Activated CD8-positive, alpha-beta T cell treated with anti-CD3 and anti-CD28 coated beads for 36 hours (primary cell): ENCODE measurements around the gene HSFX4. TPM values are rescaled to one million over a fixed set of nuclear protein-coding genes. Genes with fewer than 3 reads are reported as not detected.

ENCODE experiments used
- ATAC-seq: fragments of 200-7000 bp; cut with Tn5 transposase; one replicate; pipeline ENCODE4 v1.10.0; 2021; ENCODE audit warnings: mild to moderate bottlenecking, moderate library complexity
- CTCF ChIA-PET: fragments of 350-600 bp; sonication (Branson Sonifier 250); formaldehyde crosslinking; loops from one replicate; lab custom pipeline; 2021; ENCODE audit warnings: antibody characterized with exemption; lab: Charles Lee
- POLR2A ChIA-PET: fragments of 350-600 bp; sonication (Branson Sonifier 250); formaldehyde crosslinking; loops from one replicate; lab custom pipeline; 2021; ENCODE audit warnings: antibody characterized with exemption; lab: Charles Lee
- DNase-seq: peaks from one replicate; pipeline ENCODE4 v3.0.0-alpha.2; 2020
- H3K27ac Mint-ChIP-seq: one replicate; pipeline ENCODE4 v1.8.0; 2021; ENCODE audit warnings: mild to moderate bottlenecking, mixed read lengths
- H3K27me3 Mint-ChIP-seq: one replicate; pipeline ENCODE4 v1.8.0; 2021; ENCODE audit warnings: mixed read lengths
- H3K36me3 Mint-ChIP-seq: one replicate; pipeline ENCODE4 v1.8.0; 2021; ENCODE audit warnings: low read depth, mixed read lengths
- H3K4me1 Mint-ChIP-seq: one replicate; pipeline ENCODE4 v1.8.0; 2021; ENCODE audit warnings: low read depth, mixed read lengths
- H3K4me3 Mint-ChIP-seq: one replicate; pipeline ENCODE4 v1.8.0; 2021; ENCODE audit warnings: mild to moderate bottlenecking, moderate library complexity, mixed read lengths
- H3K9me3 Mint-ChIP-seq: one replicate; pipeline ENCODE4 v1.8.0; 2021; ENCODE audit warnings: mixed read lengths
- CTCF ChIP-seq: fragments of 200-600 bp; IDR thresholded peaks from one replicate; pipeline ENCODE4 v1.8.0; 2022; ENCODE audit warnings: antibody characterized with exemption, mild to moderate bottlenecking
- intact Hi-C: fragments of 100-400 bp; cut with micrococcal nuclease; formaldehyde crosslinking; loops from one replicate; pipeline ENCODE4 v1.10.0; 2022
- total RNA-seq, 2 experiments: library from RNA; stranded (reverse); gene quantifications; one replicate each; pipeline ENCODE4 v1.2.3, GENCODE V29; 2021

HSFX4 gene
- total RNA-seq, 2 experiments from 2014 or later, result not detected

GRCh38 chrX:149962859-149963757, 33.7 kb downstream of the HSFX4 start:
- intact Hi-C loops, result loop anchor here (10.0 kb wide), 2 partner anchors 392 to 522 kb away; no protein-coding TSS in a partner anchor
- ATAC-seq, result peak; percentile 74
- Mint-ChIP-seq H3K27ac (no peak overlapping the region), H3K27me3 (no peaks in the 10 kb centered on the region), H3K9me3 (no peaks in the 10 kb centered on the region), H3K36me3 (peaks cover 7% of the 10 kb centered on the region), H3K4me3 (no peak overlapping the region), H3K4me1 (peaks cover 5% of the 10 kb centered on the region)
- POLR2A ChIA-PET, result no interaction called here
- peak; percentile 32 for TF ChIP-seq CTCF
- DNase-seq, result peak; percentile 43
- CTCF ChIA-PET, result no interaction called here

GRCh38 chrX:149979126-149979644, 49.8 kb downstream of the HSFX4 start:
- H3K27ac Mint-ChIP-seq, result no peak overlapping the region
- H3K9me3 Mint-ChIP-seq, result no peaks in the 10 kb centered on the region
- no peak for ATAC-seq
- POLR2A ChIA-PET, result no interaction called here
- no peaks in the 10 kb centered on the region for H3K27me3 Mint-ChIP-seq
- TF ChIP-seq CTCF, result no peak
- no peaks in the 10 kb centered on the region for H3K36me3 Mint-ChIP-seq
- intact Hi-C loops, result no loop called here
- peak; percentile 1 for DNase-seq
- H3K4me1 Mint-ChIP-seq, result no peaks in the 10 kb centered on the region
- H3K4me3 Mint-ChIP-seq, result no peak overlapping the region
- CTCF ChIA-PET, result no interaction called here

Other genes starting within 250 kb of the HSFX4 start
- not detected for gene MAGEA11, start 217.5 kb upstream of the HSFX4 start, total RNA-seq
- under 1 TPM; 0.31 to 0.61 TPM for gene HSFX1, start 155.5 kb upstream of the HSFX4 start, total RNA-seq
- gene MAGEA9, start 147.6 kb upstream of the HSFX4 start, total RNA-seq, result not detected
- gene MAGEA8, start 48.4 kb upstream of the HSFX4 start, total RNA-seq, result not detected
- 10 to 100 TPM; 23.2 to 25.8 TPM for gene EOLA2, start 8.9 kb downstream of the HSFX4 start, total RNA-seq